PC-3 (cell line): ENCODE measurements around the gene PYGO1. TPM values are rescaled to one million over a fixed set of nuclear protein-coding genes. Genes with fewer than 3 reads are reported as not detected.

Source experiments
- ATAC-seq: fragments of 200-7000 bp; cut with Tn5 transposase; 2 replicates; pipeline ENCODE4 v1.9.1; 2020; ENCODE audit warnings: mild to moderate bottlenecking, moderate library complexity
- BruUV-seq: library from RNA; stranded (reverse); fragments of 400-500 nt; replicated peaks from 2 replicates; lab custom pipeline; 2021; lab: Mats Ljungman, UMichigan
- CTCF ChIA-PET: fragments of 300-600 bp; sonication (Branson Sonifier 250); formaldehyde crosslinking; loops from one replicate; lab custom pipeline; 2022; ENCODE audit warnings: antibody characterized with exemption; lab: Charles Lee
- POLR2A ChIA-PET: fragments of 300-600 bp; sonication (Branson Sonifier 250); formaldehyde crosslinking; loops from one replicate; lab custom pipeline; 2022; ENCODE audit warnings: antibody characterized with exemption; ENCODE audit not compliant: unreplicated experiment; lab: Charles Lee
- DNase-seq: peaks from one replicate; pipeline ENCODE4 v3.0.0-alpha.2; 2015
- H2AFZ ChIP-seq: fragments of 300-600 bp; sonication (generic); 2 replicates; pipeline ENCODE4 v1.6.0; 2016; ENCODE audit warnings: antibody characterized with exemption, low read length
- H3F3A ChIP-seq: fragments of 300-600 bp; sonication (generic); one replicate; pipeline ENCODE4 v1.6.0; 2017; ENCODE audit warnings: antibody characterized with exemption, low read length, control low read depth, mild to moderate bottlenecking; ENCODE audit not compliant: unreplicated experiment
- H3K27ac ChIP-seq: fragments of 300-600 bp; sonication (generic); 2 replicates; pipeline ENCODE4 v1.5.1; 2016; ENCODE audit warnings: mild to moderate bottlenecking, low read length
- H3K27me3 ChIP-seq: fragments of 300-600 bp; sonication (generic); 2 replicates; pipeline ENCODE4 v1.6.1; 2016; ENCODE audit warnings: low read length, mixed read lengths
- H3K36me3 ChIP-seq: fragments of 300-600 bp; sonication (generic); 2 replicates; pipeline ENCODE4 v1.6.1; 2016; ENCODE audit warnings: low read depth, mixed run types, low read length, mixed read lengths
- H3K4me1 ChIP-seq: fragments of 300-600 bp; sonication (generic); 2 replicates; pipeline ENCODE4 v1.5.1; 2016; ENCODE audit warnings: low read length; ENCODE audit not compliant: insufficient read depth
- H3K4me2 ChIP-seq: fragments of 300-600 bp; sonication (generic); 2 replicates; pipeline ENCODE4 v1.6.0; 2016; ENCODE audit warnings: low read length
- H3K4me3 ChIP-seq: fragments of 300-600 bp; sonication (generic); 2 replicates; pipeline ENCODE4 v1.5.1; 2016; ENCODE audit warnings: mild to moderate bottlenecking, low read length, mixed read lengths
- H3K79me2 ChIP-seq: fragments of 300-600 bp; sonication (generic); 2 replicates; pipeline ENCODE4 v1.6.1; 2017; ENCODE audit warnings: low read length, mixed read lengths
- H3K9ac ChIP-seq: fragments of 300-600 bp; sonication (generic); 2 replicates; pipeline ENCODE4 v1.6.0; 2016; ENCODE audit warnings: mild to moderate bottlenecking, low read length
- H3K9me2 ChIP-seq: fragments of 300-600 bp; sonication (generic); replicated peaks from 2 replicates; pipeline ENCODE4 v1.6.1; 2016; ENCODE audit warnings: mixed run types, low read length, mixed read lengths
- H3K9me3 ChIP-seq: fragments of 300-600 bp; sonication (generic); 2 replicates; pipeline ENCODE4 v1.6.1; 2016; ENCODE audit warnings: low read length, mixed read lengths
- H4K20me1 ChIP-seq: fragments of 300-600 bp; sonication (generic); 2 replicates; pipeline ENCODE4 v1.6.1; 2016; ENCODE audit warnings: low read length, mixed read lengths
- EZH2 ChIP-seq: fragments of 300-600 bp; sonication (generic); IDR thresholded peaks from one replicate; pipeline ENCODE4 v1.6.1; 2017; ENCODE audit warnings: antibody characterized with exemption, mild to moderate bottlenecking, low read length; ENCODE audit not compliant: unreplicated experiment
- EZH2phosphoT487 ChIP-seq: fragments of 300-600 bp; sonication (generic); IDR thresholded peaks from 2 replicates; pipeline ENCODE4 v1.6.1; 2018; ENCODE audit warnings: mild to moderate bottlenecking, antibody characterized with exemption, low read length, borderline replicate concordance
- intact Hi-C: fragments of 100-400 bp; cut with micrococcal nuclease; formaldehyde crosslinking; loops from 2 replicates; pipeline ENCODE4 v1.9.0; 2023
- total RNA-seq: library from RNA; depleted of rRNA; stranded (reverse); fragments of >200 nt; gene quantifications from 2 replicates; pipeline ENCODE4 v1.2.3, GENCODE V29; 2014
- TF ChIP-seq, protein P1 (sequence below): fragments of 300-600 bp; sonication (generic); conservative IDR thresholded peaks from 2 replicates; pipeline ENCODE4 v1.5.1; 2017; ENCODE audit warnings: antibody characterized with exemption, low read depth, mild to moderate bottlenecking, low read length

Gene PYGO1
- total RNA-seq, 1 experiment from 2014 or later: 2.0 TPM

DNA sequence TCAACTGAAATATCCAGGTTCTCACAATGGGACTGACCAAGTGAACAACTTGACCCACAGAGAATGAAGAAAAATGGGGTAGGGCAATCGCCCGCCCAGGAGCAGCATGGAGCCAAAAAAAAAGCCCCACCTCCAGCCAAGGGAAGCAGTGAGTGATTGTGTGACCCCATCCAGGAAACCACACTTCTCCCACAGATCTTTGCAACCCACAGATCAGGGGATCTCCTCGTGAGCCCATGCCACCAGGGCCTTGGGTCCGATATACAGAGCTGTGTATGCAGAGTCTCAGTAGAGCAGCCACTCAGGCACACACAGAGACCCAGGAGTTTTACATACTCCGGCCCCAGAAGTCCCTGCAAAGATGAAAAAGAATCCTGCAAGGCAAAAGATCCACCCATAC is 35.7 kb downstream of the PYGO1 start:
- Histone ChIP-seq H3K9me2 (no peaks in the 10 kb centered on the region), H3K9me3 (no peaks in the 10 kb centered on the region), H3K9ac (no peak overlapping the region), H3K79me2 (no peaks in the 10 kb centered on the region), H3K4me1 (no peaks in the 10 kb centered on the region), H3K4me3 (no peak overlapping the region), H3K4me2 (no peak overlapping the region), H4K20me1 (no peaks in the 10 kb centered on the region), H3K27ac (no peak overlapping the region), H3K27me3 (no peaks in the 10 kb centered on the region), H3F3A (no peaks in the 10 kb centered on the region), H3K36me3 (no peaks in the 10 kb centered on the region), H2AFZ (no peak overlapping the region)
- DNase-seq: no peak
- no TSS peak for BruUV-seq
- ChIA-PET CTCF (no interaction called here), POLR2A (no interaction called here)
- intact Hi-C loops: no loop called here
- TF ChIP-seq EZH2: no peak
- no peak for TF ChIP-seq EZH2phosphoT487
- TF ChIP-seq, protein P1, sequence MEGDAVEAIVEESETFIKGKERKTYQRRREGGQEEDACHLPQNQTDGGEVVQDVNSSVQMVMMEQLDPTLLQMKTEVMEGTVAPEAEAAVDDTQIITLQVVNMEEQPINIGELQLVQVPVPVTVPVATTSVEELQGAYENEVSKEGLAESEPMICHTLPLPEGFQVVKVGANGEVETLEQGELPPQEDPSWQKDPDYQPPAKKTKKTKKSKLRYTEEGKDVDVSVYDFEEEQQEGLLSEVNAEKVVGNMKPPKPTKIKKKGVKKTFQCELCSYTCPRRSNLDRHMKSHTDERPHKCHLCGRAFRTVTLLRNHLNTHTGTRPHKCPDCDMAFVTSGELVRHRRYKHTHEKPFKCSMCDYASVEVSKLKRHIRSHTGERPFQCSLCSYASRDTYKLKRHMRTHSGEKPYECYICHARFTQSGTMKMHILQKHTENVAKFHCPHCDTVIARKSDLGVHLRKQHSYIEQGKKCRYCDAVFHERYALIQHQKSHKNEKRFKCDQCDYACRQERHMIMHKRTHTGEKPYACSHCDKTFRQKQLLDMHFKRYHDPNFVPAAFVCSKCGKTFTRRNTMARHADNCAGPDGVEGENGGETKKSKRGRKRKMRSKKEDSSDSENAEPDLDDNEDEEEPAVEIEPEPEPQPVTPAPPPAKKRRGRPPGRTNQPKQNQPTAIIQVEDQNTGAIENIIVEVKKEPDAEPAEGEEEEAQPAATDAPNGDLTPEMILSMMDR: no peak
- ATAC-seq: no peak

DNA sequence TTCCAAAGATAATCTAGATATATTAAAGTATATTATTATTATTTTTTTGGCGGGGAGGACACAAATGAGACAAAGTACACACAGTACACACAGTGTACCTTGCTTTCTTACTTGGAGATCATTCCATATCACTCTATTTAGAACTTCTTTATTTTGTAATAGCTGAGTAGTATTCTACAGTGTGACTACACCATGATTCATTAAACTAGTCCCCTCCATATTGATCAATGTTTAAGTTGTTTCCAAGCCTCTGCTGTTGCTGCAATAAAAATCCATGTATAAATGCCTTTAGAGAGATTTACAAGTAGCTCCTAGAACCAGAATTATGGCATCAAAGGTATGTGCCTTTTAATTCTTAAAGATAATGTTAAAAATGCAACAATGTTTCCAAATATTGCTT is 38.8 kb downstream of the PYGO1 start:
- ATAC-seq (peak; percentile 43), DNase-seq (peak; percentile 20)
- Histone ChIP-seq H3K4me3 (no peak overlapping the region), H3K79me2 (no peaks in the 10 kb centered on the region), H3K4me1 (peaks cover 7% of the 10 kb centered on the region), H3K9me2 (no peaks in the 10 kb centered on the region), H3K36me3 (no peaks in the 10 kb centered on the region), H3K9ac (no peak overlapping the region), H4K20me1 (no peaks in the 10 kb centered on the region), H3K9me3 (no peaks in the 10 kb centered on the region), H3K27ac (no peak overlapping the region), H3K4me2 (no peak overlapping the region), H2AFZ (no peak overlapping the region), H3K27me3 (no peaks in the 10 kb centered on the region), H3F3A (no peaks in the 10 kb centered on the region)
- ChIA-PET CTCF (no interaction called here), POLR2A (no interaction called here)
- intact Hi-C loops: no loop called here
- TF ChIP-seq EZH2: no peak
- TF ChIP-seq EZH2phosphoT487: no peak
- TF ChIP-seq, protein P1: no peak
- BruUV-seq: no TSS peak

DNA sequence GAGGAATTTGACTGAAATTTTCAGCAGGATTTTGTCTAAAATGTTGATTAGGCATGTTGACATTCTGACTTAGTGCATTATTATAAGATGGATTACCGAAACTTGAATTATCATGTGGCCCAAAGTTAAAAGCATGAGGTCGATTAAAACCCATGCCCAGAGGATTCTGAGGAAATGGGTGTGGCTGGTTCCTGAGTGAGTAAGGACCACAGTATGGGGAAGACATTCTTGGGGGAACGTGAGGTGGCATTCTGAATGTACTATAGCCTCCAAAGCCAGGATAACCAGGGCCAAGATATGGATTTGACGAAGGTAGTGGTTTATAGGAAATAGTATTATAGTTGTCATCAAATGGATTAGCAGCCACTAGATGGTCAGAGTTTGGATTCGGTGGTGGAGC is 41.4 kb downstream of the PYGO1 start:
- H3K36me3 ChIP-seq: no peaks in the 10 kb centered on the region
- H3K4me3 ChIP-seq: no peak overlapping the region
- peak overlapping the region; percentile 16; the same call in 1 of the 2 replicates for H3K4me2 ChIP-seq
- H3K79me2 ChIP-seq: no peaks in the 10 kb centered on the region
- DNase-seq (peak; percentile 48), ATAC-seq (no peak)
- H3K27ac ChIP-seq: no peak overlapping the region
- peak overlapping the region; percentile 50; the same call in 1 of the 2 replicates for H2AFZ ChIP-seq
- no peaks in the 10 kb centered on the region for H3K9me3 ChIP-seq
- intact Hi-C loops: no loop called here
- no peak overlapping the region for H3K9ac ChIP-seq
- no peak for TF ChIP-seq EZH2
- H3K4me1 ChIP-seq: peaks cover 7% of the 10 kb centered on the region
- H3K9me2 ChIP-seq: no peaks in the 10 kb centered on the region
- H3K27me3 ChIP-seq: no peaks in the 10 kb centered on the region
- H4K20me1 ChIP-seq: no peaks in the 10 kb centered on the region
- no peaks in the 10 kb centered on the region for H3F3A ChIP-seq
- ChIA-PET CTCF (no interaction called here), POLR2A (no interaction called here)
- no TSS peak for BruUV-seq
